PC-3 (cell line): ENCODE results near the gene SOX10. TPM values are rescaled to one million over a fixed set of nuclear protein-coding genes. Genes with fewer than 3 reads are reported as not detected.

Experiments
- ATAC-seq: fragments of 200-7000 bp; cut with Tn5 transposase; 2 replicates; pipeline ENCODE4 v1.9.1; 2020; ENCODE audit warnings: mild to moderate bottlenecking, moderate library complexity
- BruUV-seq: library from RNA; stranded (reverse); fragments of 400-500 nt; replicated peaks from 2 replicates; lab custom pipeline; 2021; lab: Mats Ljungman, UMichigan
- CTCF ChIA-PET: fragments of 300-600 bp; sonication (Branson Sonifier 250); formaldehyde crosslinking; loops from one replicate; lab custom pipeline; 2022; ENCODE audit warnings: antibody characterized with exemption; lab: Charles Lee
- POLR2A ChIA-PET: fragments of 300-600 bp; sonication (Branson Sonifier 250); formaldehyde crosslinking; loops from one replicate; lab custom pipeline; 2022; ENCODE audit warnings: antibody characterized with exemption; ENCODE audit not compliant: unreplicated experiment; lab: Charles Lee
- DNase-seq: peaks from one replicate; pipeline ENCODE4 v3.0.0-alpha.2; 2015
- H2AFZ ChIP-seq: fragments of 300-600 bp; sonication (generic); 2 replicates; pipeline ENCODE4 v1.6.0; 2016; ENCODE audit warnings: antibody characterized with exemption, low read length
- H3F3A ChIP-seq: fragments of 300-600 bp; sonication (generic); one replicate; pipeline ENCODE4 v1.6.0; 2017; ENCODE audit warnings: antibody characterized with exemption, low read length, control low read depth, mild to moderate bottlenecking; ENCODE audit not compliant: unreplicated experiment
- H3K27ac ChIP-seq: fragments of 300-600 bp; sonication (generic); 2 replicates; pipeline ENCODE4 v1.5.1; 2016; ENCODE audit warnings: mild to moderate bottlenecking, low read length
- H3K27me3 ChIP-seq: fragments of 300-600 bp; sonication (generic); 2 replicates; pipeline ENCODE4 v1.6.1; 2016; ENCODE audit warnings: low read length, mixed read lengths
- H3K36me3 ChIP-seq: fragments of 300-600 bp; sonication (generic); 2 replicates; pipeline ENCODE4 v1.6.1; 2016; ENCODE audit warnings: low read depth, mixed run types, low read length, mixed read lengths
- H3K4me1 ChIP-seq: fragments of 300-600 bp; sonication (generic); 2 replicates; pipeline ENCODE4 v1.5.1; 2016; ENCODE audit warnings: low read length; ENCODE audit not compliant: insufficient read depth
- H3K4me2 ChIP-seq: fragments of 300-600 bp; sonication (generic); 2 replicates; pipeline ENCODE4 v1.6.0; 2016; ENCODE audit warnings: low read length
- H3K4me3 ChIP-seq: fragments of 300-600 bp; sonication (generic); 2 replicates; pipeline ENCODE4 v1.5.1; 2016; ENCODE audit warnings: mild to moderate bottlenecking, low read length, mixed read lengths
- H3K79me2 ChIP-seq: fragments of 300-600 bp; sonication (generic); 2 replicates; pipeline ENCODE4 v1.6.1; 2017; ENCODE audit warnings: low read length, mixed read lengths
- H3K9ac ChIP-seq: fragments of 300-600 bp; sonication (generic); 2 replicates; pipeline ENCODE4 v1.6.0; 2016; ENCODE audit warnings: mild to moderate bottlenecking, low read length
- H3K9me2 ChIP-seq: fragments of 300-600 bp; sonication (generic); replicated peaks from 2 replicates; pipeline ENCODE4 v1.6.1; 2016; ENCODE audit warnings: mixed run types, low read length, mixed read lengths
- H3K9me3 ChIP-seq: fragments of 300-600 bp; sonication (generic); 2 replicates; pipeline ENCODE4 v1.6.1; 2016; ENCODE audit warnings: low read length, mixed read lengths
- H4K20me1 ChIP-seq: fragments of 300-600 bp; sonication (generic); 2 replicates; pipeline ENCODE4 v1.6.1; 2016; ENCODE audit warnings: low read length, mixed read lengths
- CTCF ChIP-seq: fragments of 300-600 bp; sonication (generic); conservative IDR thresholded peaks from 2 replicates; pipeline ENCODE4 v1.5.1; 2017; ENCODE audit warnings: antibody characterized with exemption, low read depth, mild to moderate bottlenecking, low read length
- EZH2 ChIP-seq: fragments of 300-600 bp; sonication (generic); IDR thresholded peaks from one replicate; pipeline ENCODE4 v1.6.1; 2017; ENCODE audit warnings: antibody characterized with exemption, mild to moderate bottlenecking, low read length; ENCODE audit not compliant: unreplicated experiment
- EZH2phosphoT487 ChIP-seq: fragments of 300-600 bp; sonication (generic); IDR thresholded peaks from 2 replicates; pipeline ENCODE4 v1.6.1; 2018; ENCODE audit warnings: mild to moderate bottlenecking, antibody characterized with exemption, low read length, borderline replicate concordance
- intact Hi-C: fragments of 100-400 bp; cut with micrococcal nuclease; formaldehyde crosslinking; loops from 2 replicates; pipeline ENCODE4 v1.9.0; 2023
- total RNA-seq: library from RNA; depleted of rRNA; stranded (reverse); fragments of >200 nt; gene quantifications from 2 replicates; pipeline ENCODE4 v1.2.3, GENCODE V29; 2014

Gene SOX10
- total RNA-seq, 1 experiment from 2014 or later = 1.1 TPM

- H3K9ac ChIP-seq = no peak overlapping the region
- intact Hi-C loops = no loop called here
- no peaks in the 10 kb centered on the region for H3K27me3 ChIP-seq
- BruUV-seq = no TSS peak
- H4K20me1 ChIP-seq = no peaks in the 10 kb centered on the region
- H3K4me3 ChIP-seq = no peak overlapping the region
- no peak overlapping the region for H3K4me2 ChIP-seq
- no peaks in the 10 kb centered on the region for H3K36me3 ChIP-seq
- ChIA-PET CTCF (no interaction called here), POLR2A (no interaction called here)
- H2AFZ ChIP-seq = no peak overlapping the region
- no peaks in the 10 kb centered on the region for H3F3A ChIP-seq
- no peaks in the 10 kb centered on the region for H3K9me3 ChIP-seq
- TF ChIP-seq EZH2phosphoT487 (no peak), EZH2 (no peak), CTCF (no peak)
- H3K4me1 ChIP-seq = peaks cover 14% of the 10 kb centered on the region
- H3K9me2 ChIP-seq = no peaks in the 10 kb centered on the region
- no peak for ATAC-seq
- no peak for DNase-seq
- H3K79me2 ChIP-seq = no peaks in the 10 kb centered on the region
- H3K27ac ChIP-seq = no peak overlapping the region
These were observed 48.5 kb upstream of the SOX10 start for GRCh38 chr22:38032681-38033521.

DNA sequence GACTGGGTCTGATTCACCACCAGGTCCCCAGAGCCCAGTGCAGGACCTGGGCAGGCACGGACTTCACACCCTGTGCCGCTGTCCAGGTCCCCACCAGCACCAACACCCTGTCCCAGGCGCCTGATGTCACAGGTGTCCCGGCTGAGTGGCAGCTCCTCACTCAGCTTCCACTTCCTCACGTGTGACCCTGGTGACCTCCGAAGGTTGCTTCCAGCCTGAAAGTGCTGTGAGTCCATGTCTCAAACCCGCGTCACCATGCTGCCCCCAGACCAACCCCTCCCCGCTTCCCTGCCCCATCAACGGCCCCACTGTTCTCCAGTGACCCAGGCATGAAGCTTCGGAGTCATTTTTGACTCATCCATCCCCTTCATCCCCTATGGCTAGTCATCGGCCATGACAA, 47.1 kb upstream of the SOX10 start:
- TF ChIP-seq EZH2 (no peak), EZH2phosphoT487 (no peak), CTCF (no peak)
- intact Hi-C loops = loop anchor here (2.0 kb wide), 1 partner anchor 21 kb away; no protein-coding TSS in a partner anchor
- ChIA-PET POLR2A (no interaction called here), CTCF (no interaction called here)
- Histone ChIP-seq H3K4me2 (no peak overlapping the region), H3K4me3 (no peak overlapping the region), H3K4me1 (peaks cover 14% of the 10 kb centered on the region), H3K36me3 (no peaks in the 10 kb centered on the region), H3K9ac (no peak overlapping the region), H2AFZ (no peak overlapping the region), H3K9me2 (no peaks in the 10 kb centered on the region), H3K27me3 (no peaks in the 10 kb centered on the region), H4K20me1 (no peaks in the 10 kb centered on the region), H3K9me3 (no peaks in the 10 kb centered on the region), H3F3A (no peaks in the 10 kb centered on the region), H3K27ac (no peak overlapping the region), H3K79me2 (no peaks in the 10 kb centered on the region)
- ATAC-seq (no peak), DNase-seq (no peak)
- BruUV-seq = no TSS peak
